ENCODE results near the gene ASXL1.
"Not testable (repeated sequence)": the region's sequence is repeated elsewhere in the genome, so short reads cannot be mapped to it uniquely, and the experiment has no call there.

ASXL1 gene

DNA sequence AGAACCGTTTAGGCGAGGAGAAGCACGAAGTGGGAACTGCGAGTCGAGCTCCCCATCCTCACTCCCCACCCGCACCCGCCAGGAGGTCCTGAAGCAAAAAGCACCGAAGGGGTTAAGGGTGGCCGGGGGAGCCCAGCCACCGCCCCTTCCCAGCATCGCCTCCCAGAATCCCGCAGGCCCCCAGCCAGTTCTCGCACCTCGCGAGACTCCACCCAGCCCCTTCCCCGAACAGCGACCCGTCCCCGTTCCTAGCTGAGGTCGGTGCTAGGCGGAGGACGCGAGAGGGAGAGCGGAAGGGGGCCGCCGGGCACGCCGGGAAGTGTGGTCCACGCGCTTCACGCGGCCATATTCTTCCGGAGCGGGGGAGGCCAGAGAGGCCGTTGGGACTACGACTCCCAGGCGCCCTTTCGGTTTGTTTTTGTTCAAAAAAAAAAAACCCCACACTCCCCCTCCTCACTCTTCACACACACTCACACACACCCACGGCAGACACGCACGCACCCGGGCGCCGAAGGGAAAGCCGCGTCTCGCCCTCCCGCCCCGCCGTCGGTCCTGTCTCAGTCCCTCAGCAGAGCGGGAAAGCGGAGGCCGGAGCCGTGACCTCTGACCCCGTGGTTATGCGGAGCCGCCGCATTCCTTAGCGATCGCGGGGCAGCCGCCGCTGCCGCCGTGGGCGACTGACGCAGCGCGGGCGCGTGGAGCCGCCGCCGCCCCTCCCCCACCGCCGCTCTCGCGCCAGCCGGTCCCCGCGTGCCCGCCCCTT is at the start of gene ASXL1:
TSS of gene ASXL1 (plus strand) at position 463 of the 763 bp plus-strand sequence. CDS start 445 bp downstream, outside the sequence.
- peak; percentile 79 for FAIRE-seq

DNA sequence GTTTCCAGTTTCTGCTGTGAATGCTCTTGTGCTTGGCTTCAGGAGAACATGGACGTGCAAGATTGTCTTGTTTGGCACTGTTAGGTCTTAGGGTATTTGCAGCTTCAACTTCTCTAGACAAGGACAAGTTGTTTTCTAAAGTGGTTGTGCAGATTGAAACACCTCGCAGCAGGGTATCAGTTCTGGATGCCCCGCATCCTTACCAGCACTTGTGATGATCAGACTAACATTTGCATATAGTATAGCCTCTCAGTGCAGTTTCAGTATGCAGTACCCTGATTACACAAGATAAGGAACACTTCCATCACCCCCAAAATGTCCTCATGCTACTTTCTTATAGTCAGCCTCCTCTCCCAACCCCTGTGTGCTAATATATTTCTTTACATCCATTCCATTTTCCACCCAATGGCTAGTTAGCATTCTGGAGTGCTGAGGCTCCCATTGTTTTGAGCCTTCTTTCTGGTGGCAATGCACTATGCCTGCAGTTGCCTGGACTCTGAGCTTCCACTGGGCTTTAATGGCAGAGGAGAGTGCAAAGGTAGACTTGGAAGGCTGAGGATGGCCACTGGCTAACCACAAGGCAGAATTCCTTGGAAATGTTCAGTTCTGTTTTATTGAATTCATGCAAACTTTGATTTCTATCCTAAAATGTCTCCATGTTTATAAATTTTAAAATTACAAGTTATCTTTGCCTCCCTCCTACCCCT is 45.3 kb upstream of the ASXL1 start:
- FAIRE-seq: no peak

DNA sequence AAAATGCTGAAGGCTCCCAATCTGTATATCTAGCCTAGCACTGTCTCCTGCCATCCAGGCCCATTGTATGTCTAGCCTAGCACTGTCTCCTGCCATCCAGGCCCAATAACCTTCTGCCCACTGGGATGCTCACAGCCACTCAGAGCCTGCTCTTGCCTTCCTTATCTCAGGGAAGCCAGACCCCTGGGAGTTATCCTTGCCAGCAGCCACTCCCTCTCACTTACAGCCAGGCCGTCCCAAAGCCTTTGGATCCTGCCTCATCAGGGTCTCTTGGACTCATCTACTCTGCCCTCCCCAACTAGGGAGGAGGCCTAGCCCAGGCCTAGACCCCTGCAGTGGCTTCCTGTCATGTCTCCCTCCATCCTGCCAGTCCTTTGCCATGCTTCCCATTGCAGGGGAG is 43.4 kb upstream of the ASXL1 start:
- FAIRE-seq: no peak

DNA sequence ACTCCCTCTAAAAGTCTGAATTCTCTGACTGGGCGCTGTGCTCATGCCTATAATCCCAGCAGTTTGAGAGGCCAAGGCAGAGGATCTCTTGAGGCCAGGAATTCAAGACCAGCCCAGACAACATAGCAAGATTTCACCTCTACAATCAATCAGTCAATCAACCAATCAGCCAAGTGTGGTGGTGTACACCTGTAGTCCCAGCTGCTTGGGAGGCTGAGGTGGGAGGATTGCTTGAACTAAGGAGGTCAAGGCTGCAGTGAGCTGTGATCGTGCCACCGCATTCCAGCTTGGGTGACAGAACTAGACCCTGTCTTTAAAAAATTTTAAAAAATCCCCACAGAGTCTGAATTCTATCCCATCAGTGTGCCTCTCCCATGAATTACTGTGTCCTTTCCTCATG is 42.7 kb upstream of the ASXL1 start:
- no peak for FAIRE-seq

DNA sequence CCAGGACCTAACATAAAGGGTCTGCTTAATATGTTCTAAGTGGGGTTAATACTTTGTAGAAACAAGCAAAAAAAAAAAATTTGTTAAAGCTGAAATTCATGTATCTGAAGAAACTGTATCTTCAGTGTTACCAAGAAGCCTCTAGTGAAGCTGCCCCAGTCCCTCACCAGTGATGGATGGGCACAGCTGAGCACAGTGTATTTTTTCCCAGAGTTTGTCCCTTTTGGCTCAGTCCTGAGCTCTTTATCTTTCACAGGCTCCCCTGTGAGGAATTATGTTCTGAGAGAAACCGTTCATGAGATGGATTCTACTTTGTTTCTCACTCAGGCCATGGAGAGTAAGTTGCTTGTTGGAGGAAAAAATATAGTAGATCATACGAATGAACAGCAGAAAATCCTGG is 42.2 kb upstream of the ASXL1 start:
- no peak for FAIRE-seq

DNA sequence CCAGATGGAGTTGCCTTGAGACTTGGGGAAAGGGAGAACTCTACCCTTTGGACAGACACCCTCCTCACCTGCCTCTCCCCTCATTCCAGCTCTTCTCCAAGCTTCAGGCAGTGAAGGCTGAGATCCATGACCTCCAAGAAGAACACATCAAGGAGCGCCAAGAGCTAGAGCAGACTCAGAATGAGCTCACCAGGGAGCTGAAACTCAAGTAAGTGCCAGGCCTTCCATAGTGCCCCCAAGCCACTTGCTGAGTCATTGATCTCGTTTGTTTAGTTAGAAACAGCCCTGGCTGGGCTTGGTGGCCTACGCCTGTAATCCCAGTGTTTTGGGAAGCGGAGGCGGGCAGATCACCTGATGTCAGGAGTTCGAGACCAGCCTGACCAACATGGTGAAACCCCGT is 41.5 kb upstream of the ASXL1 start:
- no peak for FAIRE-seq

DNA sequence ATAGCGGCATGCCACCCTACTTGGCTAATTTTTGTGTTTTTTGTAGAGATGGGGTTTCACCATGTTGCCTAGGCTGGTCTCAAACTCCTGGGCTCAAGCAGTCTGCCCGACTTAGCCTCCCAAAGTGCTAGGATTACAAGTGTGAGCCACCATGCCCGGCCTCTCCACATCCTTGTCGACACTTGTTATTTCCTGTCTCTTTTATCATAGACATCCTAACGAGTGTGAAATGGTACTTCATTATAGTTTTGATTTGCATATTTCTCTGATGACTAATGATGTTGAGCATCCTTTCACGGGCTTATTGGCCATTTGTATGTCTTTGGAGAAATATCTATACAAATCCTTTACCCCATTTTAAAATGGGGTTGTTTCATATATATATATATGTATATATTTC is 39.0 kb upstream of the ASXL1 start:
- FAIRE-seq: no peak

DNA sequence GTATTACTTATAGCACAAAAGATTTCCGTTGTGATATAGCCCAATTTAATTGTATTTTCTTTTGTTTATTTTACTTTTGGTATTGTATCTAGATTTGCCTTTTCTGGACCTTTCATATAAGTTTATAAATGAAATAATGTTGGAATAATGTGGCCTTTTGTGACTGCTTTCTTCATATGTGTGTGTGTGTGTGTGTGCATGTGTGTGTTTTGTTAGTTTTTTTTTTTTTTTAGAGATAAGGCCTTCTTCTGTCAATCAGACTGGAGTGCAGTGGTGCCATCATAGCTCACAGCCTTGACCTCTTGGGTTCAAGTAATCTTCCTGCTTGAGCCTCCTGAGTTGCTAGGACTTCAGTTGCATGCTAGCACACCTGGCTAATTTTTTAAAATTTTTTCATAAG is 37.8 kb upstream of the ASXL1 start:
- peak; percentile 21 for FAIRE-seq

DNA sequence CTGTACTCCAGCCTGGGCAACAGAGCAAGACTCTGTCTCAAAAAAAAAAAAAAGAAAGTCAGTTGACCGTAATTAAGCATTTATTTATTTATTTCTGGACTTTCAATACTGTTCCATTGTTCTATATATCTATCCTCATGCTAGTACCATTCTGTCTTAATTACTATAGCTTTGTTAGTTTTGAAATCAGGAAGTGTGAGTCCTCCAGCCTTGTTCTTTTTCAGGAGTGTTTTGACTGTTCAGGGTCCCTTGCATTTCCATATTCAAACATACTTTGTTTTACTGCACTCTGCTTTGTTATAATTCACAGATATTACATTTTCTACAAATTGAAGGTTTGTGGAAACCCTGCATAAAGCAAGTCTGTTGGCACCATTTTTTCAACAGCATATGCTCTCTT is 36.7 kb upstream of the ASXL1 start:
- no peak for FAIRE-seq

DNA sequence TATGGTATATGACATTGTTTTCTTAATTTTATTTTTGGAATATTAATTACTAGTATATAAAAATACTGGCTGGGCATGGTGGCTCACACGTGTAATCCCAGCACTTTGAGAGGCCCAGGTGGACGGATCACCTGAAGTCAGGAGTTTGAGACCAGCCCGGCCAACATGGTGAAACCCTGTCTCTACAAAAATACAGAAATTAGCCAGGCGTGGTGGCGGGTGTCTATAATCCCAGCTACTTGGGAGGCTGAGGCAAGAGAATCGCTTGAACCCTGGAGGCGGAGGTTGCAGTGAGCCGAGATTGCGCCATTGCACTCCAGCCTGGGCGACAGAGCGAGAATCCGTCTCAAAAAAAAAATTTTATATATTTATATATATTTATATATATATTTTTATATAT is 35.9 kb upstream of the ASXL1 start:
- FAIRE-seq: not testable (repeated sequence)

DNA sequence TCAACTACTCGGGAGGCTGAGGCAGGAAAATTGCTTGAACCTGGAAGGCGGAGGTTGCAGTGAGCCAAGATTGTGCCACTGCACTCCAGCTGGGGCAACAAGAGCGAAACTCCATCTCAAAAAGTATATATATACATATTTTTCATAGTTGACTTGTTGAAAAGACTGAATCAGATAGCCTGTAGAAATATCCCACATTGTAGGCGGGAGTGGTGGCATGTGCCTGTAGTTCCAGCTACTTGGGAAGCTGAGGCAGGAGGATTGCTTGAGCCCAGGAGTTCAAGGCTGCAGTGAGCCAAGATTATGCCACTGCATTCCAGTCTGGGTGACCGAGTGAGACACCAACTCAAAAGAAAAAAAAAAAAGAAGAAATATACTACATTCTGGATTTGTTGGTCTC is 34.4 kb upstream of the ASXL1 start:
- not testable (repeated sequence) for FAIRE-seq

DNA sequence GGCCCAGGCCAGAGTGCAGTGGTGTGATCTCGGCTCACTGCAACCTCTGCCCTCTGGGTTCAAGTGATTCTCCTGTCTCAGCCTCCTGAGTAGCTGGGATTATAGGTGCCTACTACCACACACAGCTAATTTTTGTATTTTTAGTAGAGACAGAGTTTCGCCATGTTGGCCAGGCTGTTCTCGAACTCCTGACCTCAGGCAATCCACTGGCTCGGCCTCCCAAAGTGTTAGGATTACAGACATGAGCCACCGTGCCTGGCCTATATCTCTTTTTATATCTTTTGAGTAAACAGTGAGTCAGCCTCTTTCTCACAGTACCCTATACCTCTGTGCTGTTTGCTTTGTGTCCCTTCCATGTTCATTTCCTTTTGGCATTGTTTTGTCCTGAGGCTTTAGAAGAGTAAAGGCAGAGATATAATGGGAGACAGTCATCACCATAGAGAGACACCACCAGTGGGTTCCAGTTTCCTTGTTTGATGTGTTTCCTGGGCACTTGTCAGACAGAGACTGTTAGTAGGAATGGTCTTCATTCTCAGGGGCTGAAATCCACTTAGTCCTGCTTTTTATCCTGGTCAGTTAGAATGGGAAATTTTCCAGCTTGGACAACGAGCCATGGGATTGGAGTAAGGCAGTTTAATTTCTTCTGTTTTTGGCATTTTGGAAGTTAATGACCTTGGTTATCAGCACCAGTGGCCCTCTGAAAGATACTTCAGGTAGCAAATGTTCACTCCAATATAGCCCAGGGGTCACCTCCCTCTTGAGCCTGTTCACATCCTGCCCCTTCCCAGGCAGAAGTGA is 32.2 kb upstream of the ASXL1 start:
- no peak for FAIRE-seq

DNA sequence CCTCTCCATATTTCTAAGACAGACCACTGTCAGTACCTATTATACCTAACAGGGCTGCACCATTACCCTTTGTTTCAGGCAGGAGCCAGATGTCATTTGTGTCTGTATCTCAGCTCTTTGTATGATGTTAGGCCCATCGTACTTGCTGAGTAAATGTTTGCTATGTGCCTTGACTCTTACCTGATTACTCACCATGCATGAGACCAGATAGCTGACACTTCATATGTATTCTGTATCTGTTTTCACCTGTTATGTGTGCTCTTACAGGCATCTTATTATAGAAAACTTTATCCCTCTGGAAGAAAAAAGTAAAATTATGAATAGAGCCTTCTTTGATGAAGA is 31.7 kb upstream of the ASXL1 start:
- FAIRE-seq: no peak

DNA sequence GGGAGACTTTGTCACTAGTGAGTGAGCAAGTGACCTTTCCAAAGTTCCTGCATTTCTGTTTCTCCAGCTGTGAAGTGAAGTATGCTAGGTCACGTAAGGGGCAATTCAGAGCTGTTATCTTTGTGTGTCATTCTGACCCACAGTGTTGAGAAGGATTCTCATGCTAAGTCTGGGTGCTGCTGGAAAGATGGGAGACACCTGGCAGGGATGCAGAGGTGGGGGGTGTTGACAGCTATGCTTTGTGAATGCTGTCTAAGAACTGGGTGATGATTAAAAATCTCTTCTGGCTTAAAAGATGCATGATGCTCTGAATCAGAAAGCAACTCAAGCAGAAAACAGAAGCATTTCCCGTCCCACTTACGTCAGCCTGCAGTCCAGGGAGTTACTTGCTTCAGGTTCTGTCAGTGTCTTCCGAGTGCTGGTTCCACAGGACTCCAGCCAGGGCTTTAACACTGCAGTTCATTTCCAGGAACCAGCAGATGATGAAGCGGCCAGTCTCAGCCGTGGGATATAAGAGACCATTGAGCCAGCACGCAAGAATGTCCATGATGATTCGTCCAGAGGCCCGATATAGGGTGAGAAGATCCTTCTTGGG is 30.9 kb upstream of the ASXL1 start:
- no peak for FAIRE-seq

DNA sequence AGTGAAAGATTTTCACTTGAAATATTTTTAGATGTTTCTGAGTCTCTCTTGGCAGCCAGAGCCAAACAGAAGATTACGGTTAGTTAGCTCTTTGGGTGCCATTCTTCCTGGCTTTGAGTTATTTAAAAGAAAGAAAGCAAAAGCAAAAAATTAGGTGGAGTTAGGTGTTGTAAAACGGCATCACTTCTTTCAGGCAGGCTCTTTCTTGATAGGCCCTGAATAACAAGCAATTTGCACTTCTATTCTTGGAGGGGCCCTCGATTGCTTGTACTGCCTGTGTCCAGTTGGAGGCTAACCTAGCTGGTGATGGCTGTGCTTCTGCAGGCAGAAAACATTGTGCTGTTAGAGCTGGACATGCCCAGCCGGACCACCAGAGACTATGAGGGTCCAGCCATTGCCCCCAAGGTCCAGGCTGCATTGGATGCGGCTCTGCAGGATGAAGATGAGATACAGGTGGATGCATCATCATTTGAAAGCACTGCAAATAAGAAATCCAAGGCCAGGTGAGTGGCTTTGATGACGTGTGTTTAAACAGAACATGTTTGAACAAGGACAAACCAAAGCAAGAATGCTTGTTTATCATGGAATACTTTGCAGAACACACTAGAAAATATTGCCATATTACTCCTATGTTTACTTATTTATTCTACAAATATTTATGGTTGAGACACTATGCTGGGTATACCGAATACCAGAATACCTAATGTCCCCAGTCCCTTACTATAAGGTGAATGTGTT is 28.1 kb upstream of the ASXL1 start:
- FAIRE-seq: no peak

DNA sequence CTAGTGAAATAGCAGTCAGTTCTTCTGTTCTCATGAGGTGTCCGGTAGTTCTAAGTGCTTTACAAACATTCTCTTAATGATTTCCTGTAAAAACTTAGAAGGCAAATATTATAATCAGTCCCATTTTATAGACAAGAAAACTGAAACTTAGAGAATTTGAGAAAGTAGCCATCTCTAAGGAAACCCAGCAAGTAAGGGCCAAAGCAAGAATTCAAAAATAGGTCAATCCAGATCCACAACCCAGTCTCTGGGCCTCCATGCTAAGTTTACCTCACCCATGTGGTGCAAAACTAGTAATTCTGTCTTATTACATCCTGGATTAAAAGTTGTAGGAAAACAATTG is 27.6 kb upstream of the ASXL1 start:
- FAIRE-seq: no peak

DNA sequence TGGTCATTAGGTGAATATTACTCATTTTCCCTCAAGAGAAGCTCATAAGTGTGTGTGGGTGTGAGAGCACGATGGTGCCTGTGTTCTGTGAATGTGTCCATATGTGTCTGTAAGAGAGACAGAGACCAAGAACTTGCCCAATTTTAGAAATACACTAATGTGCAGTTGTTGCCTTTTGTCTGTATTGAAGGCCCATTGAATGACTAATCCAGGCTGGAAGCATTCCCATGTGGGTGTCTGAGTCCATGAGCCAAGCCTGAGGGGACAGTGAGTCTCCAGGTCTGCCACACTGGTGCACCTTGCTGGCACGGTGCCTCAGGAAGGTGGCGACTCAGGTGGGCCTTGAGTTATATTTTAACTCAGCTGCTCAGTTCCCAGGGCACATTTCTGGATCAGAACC is 25.5 kb upstream of the ASXL1 start:
- no peak for FAIRE-seq

DNA sequence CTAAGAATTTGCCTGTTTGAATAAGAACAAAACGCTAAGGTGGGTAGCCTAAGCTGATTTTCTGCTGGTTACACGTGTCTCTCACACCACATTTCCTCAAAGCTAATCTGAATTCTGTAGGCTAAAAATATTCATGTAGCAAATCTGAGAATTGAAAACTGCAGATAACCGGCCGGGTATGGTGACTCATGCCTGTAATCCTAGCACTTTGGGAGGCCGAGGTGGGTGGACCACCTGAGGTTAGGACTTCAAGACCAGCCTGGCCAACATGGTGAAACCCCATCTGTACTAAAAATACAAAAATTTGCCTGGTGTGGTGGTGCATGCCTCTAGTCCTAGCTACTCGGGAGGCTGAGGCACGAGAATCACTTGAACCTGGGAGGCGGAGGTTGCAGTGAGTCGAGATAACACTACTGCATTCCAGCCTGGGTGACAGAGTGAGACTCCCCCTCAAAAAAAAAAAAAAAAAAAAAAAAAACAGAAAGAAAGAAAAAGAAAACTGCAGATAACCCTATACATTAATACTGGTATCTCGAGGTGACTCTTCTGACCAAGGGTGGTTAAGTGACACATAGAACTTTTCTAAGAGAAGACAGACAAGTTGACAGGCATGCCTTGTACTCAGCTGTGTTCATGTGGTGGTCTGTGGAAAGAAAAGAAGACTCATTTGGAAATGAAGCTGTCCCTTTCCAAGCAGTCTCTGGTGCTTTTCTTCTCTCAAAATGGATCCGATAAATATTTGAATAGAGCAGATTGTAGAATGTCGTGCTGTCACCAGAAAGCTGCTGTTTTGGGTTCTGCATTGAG is 24.7 kb upstream of the ASXL1 start:
- FAIRE-seq: no peak

DNA sequence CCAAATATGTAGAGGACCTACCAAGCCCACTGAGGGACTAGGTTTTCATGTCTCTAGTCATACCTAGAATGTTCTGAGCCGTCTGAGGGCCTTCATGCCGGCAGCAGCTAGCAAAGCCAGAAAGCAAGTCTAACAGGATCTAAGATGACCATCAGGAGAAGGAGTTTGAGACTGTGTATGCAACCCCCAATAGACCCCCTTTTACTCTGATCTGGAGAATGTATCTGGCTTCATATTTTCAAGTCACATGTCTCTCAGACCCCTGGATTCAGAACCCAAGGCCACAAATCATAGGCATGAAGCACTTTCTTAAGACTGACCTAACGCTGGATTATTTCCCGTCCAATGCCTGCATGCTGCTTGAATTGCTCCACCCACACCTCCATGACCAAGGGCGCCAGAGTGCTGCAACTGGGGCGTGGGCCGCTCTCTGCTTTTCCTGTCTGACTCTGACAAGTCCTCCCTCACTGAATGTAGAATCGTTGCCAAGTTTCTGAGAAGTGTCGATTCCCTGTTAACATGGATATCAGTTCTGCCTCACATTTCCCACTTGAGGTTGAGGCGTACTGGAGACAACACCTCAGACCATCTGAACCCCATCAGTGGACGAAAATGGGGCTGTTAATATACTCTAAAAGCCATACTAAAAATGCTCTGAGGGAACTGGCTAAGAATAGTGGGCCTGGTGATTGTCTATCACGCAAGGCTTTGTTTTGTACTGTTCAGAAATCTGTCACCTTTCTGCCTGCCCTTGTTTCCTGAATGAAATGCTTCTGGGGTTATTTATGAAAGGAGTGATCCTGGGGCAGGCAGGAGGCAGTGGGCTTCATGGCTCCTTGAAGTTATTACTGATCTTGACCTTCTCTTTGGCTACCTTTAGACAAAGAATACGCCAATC is 23.9 kb upstream of the ASXL1 start:
- FAIRE-seq: no peak

DNA sequence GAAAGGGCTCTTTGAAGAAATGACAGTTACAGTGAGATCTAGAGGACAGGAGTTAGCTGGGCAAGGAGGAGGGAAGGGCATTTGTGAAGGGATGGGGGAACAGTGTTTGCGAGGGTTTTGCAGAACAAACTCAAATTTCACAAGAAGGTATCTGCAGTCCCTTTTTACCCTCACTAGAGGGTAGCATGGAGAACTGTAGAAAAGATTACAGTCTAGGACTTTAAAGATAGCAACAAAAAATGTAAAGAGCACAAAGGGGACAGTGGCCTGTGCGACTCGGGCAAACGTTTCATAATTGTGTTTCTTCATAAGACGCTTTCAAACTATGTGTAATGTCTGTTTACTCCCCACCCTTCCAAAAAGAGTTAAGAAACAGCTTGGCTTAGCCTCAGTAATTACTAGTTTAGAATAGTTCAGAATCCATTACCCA is 21.2 kb upstream of the ASXL1 start:
- peak; percentile 70 for FAIRE-seq

All from A204.1 (cell line).